GM12872 (cell line): ENCODE measurements around the gene THBS3.

Source experiments
- CTCF ChIP-seq: IDR thresholded peaks from 3 replicates; pipeline ENCODE4 v1.5.1; 2011; ENCODE audit warnings: low read depth, mild to moderate bottlenecking, low read length, moderate library complexity; ENCODE audit not compliant: insufficient read depth

The THBS3 gene

GRCh38 chr1:155181371-155182051 is 26.2 kb downstream of the THBS3 start:
- TF ChIP-seq CTCF: no peak

GRCh38 chr1:155179112-155180031 is 28.3 kb downstream of the THBS3 start:
- TF ChIP-seq CTCF: no peak

GRCh38 chr1:155178441-155179111 is 29.1 kb downstream of the THBS3 start:
- TF ChIP-seq CTCF: no peak

GRCh38 chr1:155177918-155178281 is 29.8 kb downstream of the THBS3 start:
- TF ChIP-seq CTCF: no peak

GRCh38 chr1:155177192-155177917 is 30.3 kb downstream of the THBS3 start:
- TF ChIP-seq CTCF: no peak

GRCh38 chr1:155176544-155177071 is 31.1 kb downstream of the THBS3 start:
- peak; percentile 97 for TF ChIP-seq CTCF
